HepG2 (cell line): ENCODE data around the gene CEBPZOS. TPM values are rescaled to one million over a fixed set of nuclear protein-coding genes. Genes with fewer than 3 reads are reported as not detected.
A peak's percentile ranks its signal among the peaks of the same experiment; 100 is the strongest.

Source experiments
- ATAC-seq: fragments of 200-7000 bp; cut with Tn5 transposase; 3 replicates; pipeline ENCODE4 v1.9.1; 2020; ENCODE audit warnings: mild to moderate bottlenecking, moderate library complexity
- BruUV-seq: library from RNA; stranded (reverse); fragments of 400-500 nt; replicated peaks from 2 replicates; lab custom pipeline; 2021; lab: Mats Ljungman, UMichigan
- CTCF ChIA-PET: fragments of 300-600 bp; formaldehyde crosslinking; extraction: SDS; loops from one replicate; lab custom pipeline; 2021; ENCODE audit warnings: low total read pairs, inconsistent platforms, low intra/inter-chr PET ratio; lab: Yijun Ruan, JAX
- POLR2A ChIA-PET: fragments of 350-600 bp; sonication (Branson Sonifier 250); formaldehyde crosslinking; loops from one replicate; lab custom pipeline; 2020; ENCODE audit warnings: antibody characterized with exemption, inconsistent platforms; lab: Yijun Ruan, JAX
- DNase-seq: peaks from one replicate; pipeline ENCODE4 v3.0.0-alpha.2; 2015; ENCODE audit warnings: low spot score
- FAIRE-seq: peaks from 3 replicates; lab custom pipeline; 2011; peaks lifted over from hg19 to GRCh38; lab: Jason Lieb, UNC
- H2AFZ ChIP-seq: one replicate; pipeline ENCODE4 v1.6.1; 2011; ENCODE audit warnings: low read length, inconsistent platforms
- H3K27ac ChIP-seq: fragments of 300-600 bp; 3 replicates; pipeline ENCODE4 v1.8.0; 2011; ENCODE audit warnings: mixed run types, mild to moderate bottlenecking, mixed read lengths, low read length, inconsistent platforms; ENCODE audit not compliant: insufficient read depth; ENCODE audit errors: extremely low read length
- H3K27me3 ChIP-seq, 2 experiments: fragments of 200-600 bp in 1 of 2; 2 replicates in 1 of 2; 3 replicates in 1 of 2; pipeline versions ENCODE4 v1.6.0 to v1.8.0; 2011; ENCODE audit warnings: low read length in 2 of 2, mild to moderate bottlenecking in 2 of 2, moderate library complexity in 2 of 2, inconsistent platforms in 1 of 2; ENCODE audit not compliant: insufficient read depth in 2 of 2, control insufficient read depth in 1 of 2
- H3K36me3 ChIP-seq, 2 experiments: fragments of 200-600 bp in 1 of 2; replicated peaks in 1 of 2; 2 replicates in 1 of 2; 3 replicates in 1 of 2; pipeline versions ENCODE4 v1.5.1 to v1.8.0; 2011; ENCODE audit warnings: low read length in 2 of 2, inconsistent platforms in 1 of 2; ENCODE audit not compliant: insufficient read depth in 2 of 2, control insufficient read depth in 1 of 2
- H3K4me1 ChIP-seq: 2 replicates; pipeline ENCODE4 v1.5.1; 2012; ENCODE audit warnings: low read length, inconsistent platforms; ENCODE audit not compliant: insufficient read depth
- H3K4me2 ChIP-seq: 2 replicates; pipeline ENCODE4 v1.6.0; 2011; ENCODE audit warnings: low read depth, low read length, inconsistent platforms
- H3K4me3 ChIP-seq, 3 experiments: fragments of 200-600 bp in 1 of 3; sonication (generic), shearing (Covaris generic) in 1 of 3; replicated peaks in 1 of 3; 2 replicates each; pipeline ENCODE4 v1.5.1; 2011 to 2016; ENCODE audit warnings: low read length in 3 of 3, inconsistent platforms in 2 of 3, low read depth in 2 of 3, mild to moderate bottlenecking in 2 of 3, control low read depth in 1 of 3, mixed read lengths in 1 of 3; ENCODE audit not compliant: insufficient read depth in 1 of 3
- H3K79me2 ChIP-seq: one replicate; pipeline ENCODE4 v1.6.1; 2011; ENCODE audit warnings: low read length, inconsistent platforms; ENCODE audit not compliant: insufficient read depth
- H3K9ac ChIP-seq: 2 replicates; pipeline ENCODE4 v1.6.0; 2011; ENCODE audit warnings: mild to moderate bottlenecking, low read depth, low read length, inconsistent platforms; ENCODE audit not compliant: insufficient read depth
- H3K9me3 ChIP-seq: 2 replicates; pipeline ENCODE4 v1.5.1; 2012; ENCODE audit warnings: mild to moderate bottlenecking, low read length
- H4K20me1 ChIP-seq: 2 replicates; pipeline ENCODE4 v1.6.0; 2011; ENCODE audit warnings: inconsistent platforms, mild to moderate bottlenecking, low read length, moderate library complexity; ENCODE audit not compliant: insufficient read depth
- GABPB1 ChIP-seq: IDR thresholded peaks from 2 replicates; pipeline ENCODE4 v1.6.1; 2016; ENCODE audit warnings: mild to moderate bottlenecking, missing genetic modification reagents, moderate library complexity, missing compliant biosample characterization
- GATAD2A ChIP-seq: IDR thresholded peaks from 2 replicates; pipeline ENCODE4 v1.6.1; 2016
- KDM1A ChIP-seq: IDR thresholded peaks from 2 replicates; pipeline ENCODE4 v1.6.1; 2016; ENCODE audit warnings: missing compliant biosample characterization
- KDM2A ChIP-seq: sonication (generic); formaldehyde crosslinking; IDR thresholded peaks from 2 replicates; pipeline ENCODE4 v1.4.0; 2020; ENCODE audit warnings: low read depth, missing genetic modification reagents, borderline replicate concordance
- KDM3A ChIP-seq: IDR thresholded peaks from 2 replicates; pipeline ENCODE4 v1.6.1; 2018; ENCODE audit warnings: low read depth, missing compliant biosample characterization
- NR2F1 ChIP-seq, 2 experiments: fragments of 450-650 bp in 1 of 2; formaldehyde crosslinking in 1 of 2; IDR thresholded peaks; 2 replicates each; pipeline versions ENCODE4 v1.5.0 to v1.6.1; 2016 to 2020; ENCODE audit warnings: mild to moderate bottlenecking in 1 of 2, missing compliant biosample characterization in 1 of 2, missing genetic modification reagents in 1 of 2, moderate library complexity in 1 of 2
- SAP130 ChIP-seq: IDR thresholded peaks from 2 replicates; pipeline ENCODE4 v1.6.1; 2016; ENCODE audit warnings: low read depth
- SNAPC2 ChIP-seq: sonication (generic); formaldehyde crosslinking; IDR thresholded peaks from 2 replicates; pipeline ENCODE4 v1.8.1; 2022; ENCODE audit warnings: mild to moderate bottlenecking, missing genetic modification reagents
- TCF7L2 ChIP-seq: IDR thresholded peaks from 2 replicates; pipeline ENCODE4 v1.6.1; 2011; ENCODE audit warnings: mild to moderate bottlenecking, low read depth, low read length, moderate library complexity
- ZNF136 ChIP-seq: sonication (generic); formaldehyde crosslinking; IDR thresholded peaks from 2 replicates; pipeline ENCODE4 v1.8.1; 2022; ENCODE audit warnings: low read depth, mild to moderate bottlenecking, moderate library complexity, missing genetic modification reagents
- ZNF232 ChIP-seq: sonication (generic); formaldehyde crosslinking; IDR thresholded peaks from 2 replicates; pipeline ENCODE4 v1.4.0; 2020; ENCODE audit warnings: missing genetic modification reagents, borderline replicate concordance
- ZNF326 ChIP-seq: sonication (generic); formaldehyde crosslinking; IDR thresholded peaks from 2 replicates; pipeline ENCODE4 v1.4.0; 2020; ENCODE audit warnings: missing genetic modification reagents, borderline replicate concordance
- ZNF501 ChIP-seq: sonication (generic); formaldehyde crosslinking; IDR thresholded peaks from 2 replicates; pipeline ENCODE4 v1.5.1; 2020; ENCODE audit warnings: mild to moderate bottlenecking, moderate library complexity, missing genetic modification reagents
- ZNF816 ChIP-seq: sonication (generic); formaldehyde crosslinking; IDR thresholded peaks from 2 replicates; pipeline ENCODE4 v1.8.0; 2022; ENCODE audit warnings: missing genetic modification reagents, mild to moderate bottlenecking, borderline replicate concordance
- ZSCAN9 ChIP-seq: IDR thresholded peaks from 2 replicates; pipeline ENCODE4 v1.6.1; 2016; ENCODE audit warnings: borderline replicate concordance
- WGBS: methylation state at CpG from one replicate; pipeline ENCODE4 v1.1.6; 2017; ENCODE audit warnings: low lambda C conversion rate; 5-methylcytosine and 5-hydroxymethylcytosine counted together
- in situ Hi-C: cut with HindIII; loops from 2 replicates; pipeline ENCODE4 v1.10.0; 2017; ENCODE audit warnings: low pct_unique_long_range_greater_than_20kb; ENCODE audit not compliant: extremely low pct_ligation_motif_present
- intact Hi-C: fragments of 100-400 bp; cut with micrococcal nuclease; formaldehyde crosslinking; loops from one replicate; pipeline ENCODE4 v1.10.0; 2022; ENCODE audit not compliant: unreplicated experiment
- polyA plus RNA-seq, 8 experiments: library from polyadenylated mRNA; depleted of rRNA in 3 of 8; stranded (reverse) in 7 of 8; unstranded in 1 of 8; fragments of >200 nt; fragmentation: Illumina TruSeq in 4 of 8; extraction: Trizol in 4 of 8; gene quantifications; 2 replicates each; pipeline versions ENCODE4 v1.2.1 to v1.2.3, GENCODE V29; 2011 to 2016; ENCODE audit warnings: low read depth in 4 of 8, missing spikeins in 1 of 8, mixed read lengths in 1 of 8; ENCODE audit not compliant: insufficient read depth in 1 of 8
- total RNA-seq, 5 experiments: library from RNA; depleted of rRNA; stranded (reverse); fragments of >200 nt; fragmentation: Illumina TruSeq; extraction: Trizol; gene quantifications; 2 replicates each; pipeline ENCODE4 v1.2.3, GENCODE V29; 2016; ENCODE audit warnings: low read depth in 1 of 5
- TF ChIP-seq, protein P1 (sequence below): IDR thresholded peaks from 2 replicates; pipeline ENCODE4 v1.4.0; 2020; ENCODE audit warnings: mild to moderate bottlenecking, missing genetic modification reagents
- TF ChIP-seq, protein P2 (sequence below): sonication (generic); formaldehyde crosslinking; IDR thresholded peaks from 2 replicates; pipeline ENCODE4 v1.4.0; 2020; ENCODE audit warnings: missing genetic modification reagents

Gene CEBPZOS
- total and polyA plus RNA-seq, 2 of the 13 experiments (the other 11 are each of a cell fraction or from before 2014, with no cell fraction given): 18.6 to 44.7 TPM

GRCh38 chr2:37168217-37168981, 27.9 kb upstream of the CEBPZOS start:
- H3K27ac ChIP-seq: no peak overlapping the region
- DNase-seq: peak; percentile 55
- H3K4me3 ChIP-seq: peak overlapping the region in 1 of 3 experiments; percentile 35; a peak in 1 of 6 replicates
- peak; percentile 86 for FAIRE-seq
- peaks cover 12% of the 10 kb centered on the region for H3K9me3 ChIP-seq
- no peaks in the 10 kb centered on the region for H3K36me3 ChIP-seq
- in situ Hi-C loops (loop anchor here (25.0 kb wide), 1 partner anchor 719 kb away; no protein-coding TSS in a partner anchor), intact Hi-C loops (loop anchor here (1.0 to 2.0 kb wide), 3 partner anchors 22 to 63 kb away; partner anchors contain the start of genes CEBPZ, CEBPZOS and NDUFAF7)
- H3K79me2 ChIP-seq: no peaks in the 10 kb centered on the region
- peak overlapping the region; percentile 58 for H3K4me2 ChIP-seq
- H2AFZ ChIP-seq: peak overlapping the region; percentile 84
- BruUV-seq: no TSS peak
- H3K4me1 ChIP-seq: peaks cover 21% of the 10 kb centered on the region
- ChIA-PET POLR2A (interaction anchor here (1.4 kb wide), 1 partner anchor 10 kb away, joined by 5 read pairs; no protein-coding TSS in a partner anchor), CTCF (no interaction called here)
- WGBS: 22% methylated on average over 17 of the region's 17 CpGs
- peak; percentile 93 for ATAC-seq
- H3K9ac ChIP-seq: no peak overlapping the region; the same call in 1 of the 2 replicates
- no peaks in the 10 kb centered on the region for H4K20me1 ChIP-seq
- peaks cover 0 to 4% of the 10 kb centered on the region in 2 experiments; a peak in 1 of 5 replicates for H3K27me3 ChIP-seq
- 0 out of 2 replicates have a peak, but pooled peaks have one; percentile 23 for TF ChIP-seq KDM2A
- TF ChIP-seq ZNF232 (CRISPR knock-in tag): no peak
- TF ChIP-seq KDM1A: no peak
- TF ChIP-seq ZNF816 (CRISPR knock-in tag): no peak
- TF ChIP-seq NR2F1 (CRISPR knock-in tag; IDR thresholded peaks at IDR 0.05): 0 out of 4 replicates have a peak, but pooled peaks of 1 of the 2 experiments have one; percentile 12
- no peak for TF ChIP-seq TCF7L2
- no peak for TF ChIP-seq ZNF136 (CRISPR knock-in tag)
- TF ChIP-seq KDM3A: 0 out of 2 replicates have a peak, but pooled peaks have one; percentile 23
- TF ChIP-seq, protein P1, sequence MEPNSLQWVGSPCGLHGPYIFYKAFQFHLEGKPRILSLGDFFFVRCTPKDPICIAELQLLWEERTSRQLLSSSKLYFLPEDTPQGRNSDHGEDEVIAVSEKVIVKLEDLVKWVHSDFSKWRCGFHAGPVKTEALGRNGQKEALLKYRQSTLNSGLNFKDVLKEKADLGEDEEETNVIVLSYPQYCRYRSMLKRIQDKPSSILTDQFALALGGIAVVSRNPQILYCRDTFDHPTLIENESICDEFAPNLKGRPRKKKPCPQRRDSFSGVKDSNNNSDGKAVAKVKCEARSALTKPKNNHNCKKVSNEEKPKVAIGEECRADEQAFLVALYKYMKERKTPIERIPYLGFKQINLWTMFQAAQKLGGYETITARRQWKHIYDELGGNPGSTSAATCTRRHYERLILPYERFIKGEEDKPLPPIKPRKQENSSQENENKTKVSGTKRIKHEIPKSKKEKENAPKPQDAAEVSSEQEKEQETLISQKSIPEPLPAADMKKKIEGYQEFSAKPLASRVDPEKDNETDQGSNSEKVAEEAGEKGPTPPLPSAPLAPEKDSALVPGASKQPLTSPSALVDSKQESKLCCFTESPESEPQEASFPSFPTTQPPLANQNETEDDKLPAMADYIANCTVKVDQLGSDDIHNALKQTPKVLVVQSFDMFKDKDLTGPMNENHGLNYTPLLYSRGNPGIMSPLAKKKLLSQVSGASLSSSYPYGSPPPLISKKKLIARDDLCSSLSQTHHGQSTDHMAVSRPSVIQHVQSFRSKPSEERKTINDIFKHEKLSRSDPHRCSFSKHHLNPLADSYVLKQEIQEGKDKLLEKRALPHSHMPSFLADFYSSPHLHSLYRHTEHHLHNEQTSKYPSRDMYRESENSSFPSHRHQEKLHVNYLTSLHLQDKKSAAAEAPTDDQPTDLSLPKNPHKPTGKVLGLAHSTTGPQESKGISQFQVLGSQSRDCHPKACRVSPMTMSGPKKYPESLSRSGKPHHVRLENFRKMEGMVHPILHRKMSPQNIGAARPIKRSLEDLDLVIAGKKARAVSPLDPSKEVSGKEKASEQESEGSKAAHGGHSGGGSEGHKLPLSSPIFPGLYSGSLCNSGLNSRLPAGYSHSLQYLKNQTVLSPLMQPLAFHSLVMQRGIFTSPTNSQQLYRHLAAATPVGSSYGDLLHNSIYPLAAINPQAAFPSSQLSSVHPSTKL (CRISPR knock-in tag): peak; percentile 47; the same call in 1 of the 2 replicates
- TF ChIP-seq ZSCAN9 (CRISPR knock-in tag): no peak
- TF ChIP-seq ZNF326: no peak
- TF ChIP-seq GABPB1 (CRISPR knock-in tag): no peak
- TF ChIP-seq, protein P2, sequence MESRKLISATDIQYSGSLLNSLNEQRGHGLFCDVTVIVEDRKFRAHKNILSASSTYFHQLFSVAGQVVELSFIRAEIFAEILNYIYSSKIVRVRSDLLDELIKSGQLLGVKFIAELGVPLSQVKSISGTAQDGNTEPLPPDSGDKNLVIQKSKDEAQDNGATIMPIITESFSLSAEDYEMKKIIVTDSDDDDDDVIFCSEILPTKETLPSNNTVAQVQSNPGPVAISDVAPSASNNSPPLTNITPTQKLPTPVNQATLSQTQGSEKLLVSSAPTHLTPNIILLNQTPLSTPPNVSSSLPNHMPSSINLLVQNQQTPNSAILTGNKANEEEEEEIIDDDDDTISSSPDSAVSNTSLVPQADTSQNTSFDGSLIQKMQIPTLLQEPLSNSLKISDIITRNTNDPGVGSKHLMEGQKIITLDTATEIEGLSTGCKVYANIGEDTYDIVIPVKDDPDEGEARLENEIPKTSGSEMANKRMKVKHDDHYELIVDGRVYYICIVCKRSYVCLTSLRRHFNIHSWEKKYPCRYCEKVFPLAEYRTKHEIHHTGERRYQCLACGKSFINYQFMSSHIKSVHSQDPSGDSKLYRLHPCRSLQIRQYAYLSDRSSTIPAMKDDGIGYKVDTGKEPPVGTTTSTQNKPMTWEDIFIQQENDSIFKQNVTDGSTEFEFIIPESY: peak; percentile 41; the same call in 1 of the 2 replicates
- 0 out of 2 replicates have a peak, but pooled peaks have one; percentile 25 for TF ChIP-seq GATAD2A (CRISPR knock-in tag)
- TF ChIP-seq ZNF501 (CRISPR knock-in tag): 0 out of 2 replicates have a peak, but pooled peaks have one; percentile 51
- peak; percentile 27; the same call in 1 of the 2 replicates for TF ChIP-seq SAP130 (CRISPR knock-in tag)
- TF ChIP-seq SNAPC2 (CRISPR knock-in tag): 0 out of 2 replicates have a peak, but pooled peaks have one; percentile 54
